GM19035 (cell line): Measurements from ENCODE around the gene TSHZ2.
"Not testable (repeated sequence)": the region's sequence is repeated elsewhere in the genome, so short reads cannot be mapped to it uniquely, and the experiment has no call there.

Experiments used
- ATAC-seq: cut with Tn5 transposase; IDR thresholded peaks from one replicate; pipeline ENCODE4 v1.9.1; 2021; ENCODE audit not compliant: unreplicated experiment

Gene TSHZ2

GRCh38 chr20:53081916-53082863 lies 110.0 kb downstream of the TSHZ2 start:
- ATAC-seq = no peak

- ATAC-seq = no peak
These were observed 111.3 kb downstream of the TSHZ2 start for GRCh38 chr20:53083411-53083810.

GRCh38 chr20:53084408-53084997 lies 112.3 kb downstream of the TSHZ2 start:
- ATAC-seq = no peak

- ATAC-seq = no peak
These were observed 113.6 kb downstream of the TSHZ2 start for GRCh38 chr20:53085720-53086119.

GRCh38 chr20:53087037-53087777 lies 115.0 kb downstream of the TSHZ2 start:
- no peak for ATAC-seq

- ATAC-seq = no peak
These were observed 116.6 kb downstream of the TSHZ2 start for GRCh38 chr20:53088786-53089185.

GRCh38 chr20:53089851-53090250 lies 117.7 kb downstream of the TSHZ2 start:
- not testable (repeated sequence) for ATAC-seq

GRCh38 chr20:53091789-53092188 lies 119.6 kb downstream of the TSHZ2 start:
- no peak for ATAC-seq

GRCh38 chr20:53092772-53093300 lies 120.7 kb downstream of the TSHZ2 start:
- ATAC-seq = no peak

- ATAC-seq = no peak
These were observed 125.2 kb downstream of the TSHZ2 start for GRCh38 chr20:53097371-53097770.

GRCh38 chr20:53097791-53098190 lies 125.6 kb downstream of the TSHZ2 start:
- no peak for ATAC-seq

GRCh38 chr20:53098621-53099020 lies 126.5 kb downstream of the TSHZ2 start:
- no peak for ATAC-seq

- ATAC-seq = no peak
These were observed 127.7 kb downstream of the TSHZ2 start for GRCh38 chr20:53099856-53100255.

- ATAC-seq = no peak
These were observed 128.3 kb downstream of the TSHZ2 start for GRCh38 chr20:53100476-53100911.

GRCh38 chr20:53101992-53102760 lies 130.0 kb downstream of the TSHZ2 start:
- no peak for ATAC-seq

GRCh38 chr20:53103124-53103523 lies 131.0 kb downstream of the TSHZ2 start:
- no peak for ATAC-seq

- ATAC-seq = no peak
These were observed 132.7 kb downstream of the TSHZ2 start for GRCh38 chr20:53104884-53105283.

- no peak for ATAC-seq
These were observed 144.6 kb downstream of the TSHZ2 start for GRCh38 chr20:53116733-53117132.

GRCh38 chr20:53122853-53123252 lies 150.7 kb downstream of the TSHZ2 start:
- no peak for ATAC-seq

GRCh38 chr20:53124075-53124551 lies 152.0 kb downstream of the TSHZ2 start:
- ATAC-seq = no peak
